Activated T-cell treated with anti-CD3 and anti-CD28 coated beads, Interleukin-2, amount 50 U/mL, for 1 hour (primary cell): ENCODE data around the gene MBD6.
"Not testable (repeated sequence)": the region's sequence is repeated elsewhere in the genome, so short reads cannot be mapped to it uniquely, and the experiment has no call there.

Experiments used
- DNase-seq: peaks from one replicate; pipeline ENCODE4 v3.0.0-alpha.2; 2020

Gene MBD6

DNA sequence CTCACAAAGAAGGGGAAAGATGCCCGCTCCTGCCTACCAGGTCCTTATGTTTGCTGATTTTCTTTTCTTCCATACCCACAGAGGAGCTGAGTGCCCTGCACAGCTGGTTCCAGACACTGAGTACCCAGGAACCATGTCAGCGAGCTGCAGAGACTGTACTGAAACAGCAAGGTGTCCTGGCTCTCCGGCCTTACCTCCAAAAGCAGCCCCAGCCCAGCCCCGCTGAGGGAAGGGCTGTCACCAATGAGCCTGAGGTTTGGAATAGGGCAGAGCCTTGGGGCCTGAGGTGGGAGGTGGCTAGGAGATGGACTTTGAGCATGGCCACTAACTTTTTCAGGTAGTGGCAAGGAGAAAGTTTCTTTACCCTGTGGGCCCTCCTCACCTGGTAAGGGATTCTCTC, 32.5 kb upstream of the MBD6 start:
- DNase-seq, result no peak

DNA sequence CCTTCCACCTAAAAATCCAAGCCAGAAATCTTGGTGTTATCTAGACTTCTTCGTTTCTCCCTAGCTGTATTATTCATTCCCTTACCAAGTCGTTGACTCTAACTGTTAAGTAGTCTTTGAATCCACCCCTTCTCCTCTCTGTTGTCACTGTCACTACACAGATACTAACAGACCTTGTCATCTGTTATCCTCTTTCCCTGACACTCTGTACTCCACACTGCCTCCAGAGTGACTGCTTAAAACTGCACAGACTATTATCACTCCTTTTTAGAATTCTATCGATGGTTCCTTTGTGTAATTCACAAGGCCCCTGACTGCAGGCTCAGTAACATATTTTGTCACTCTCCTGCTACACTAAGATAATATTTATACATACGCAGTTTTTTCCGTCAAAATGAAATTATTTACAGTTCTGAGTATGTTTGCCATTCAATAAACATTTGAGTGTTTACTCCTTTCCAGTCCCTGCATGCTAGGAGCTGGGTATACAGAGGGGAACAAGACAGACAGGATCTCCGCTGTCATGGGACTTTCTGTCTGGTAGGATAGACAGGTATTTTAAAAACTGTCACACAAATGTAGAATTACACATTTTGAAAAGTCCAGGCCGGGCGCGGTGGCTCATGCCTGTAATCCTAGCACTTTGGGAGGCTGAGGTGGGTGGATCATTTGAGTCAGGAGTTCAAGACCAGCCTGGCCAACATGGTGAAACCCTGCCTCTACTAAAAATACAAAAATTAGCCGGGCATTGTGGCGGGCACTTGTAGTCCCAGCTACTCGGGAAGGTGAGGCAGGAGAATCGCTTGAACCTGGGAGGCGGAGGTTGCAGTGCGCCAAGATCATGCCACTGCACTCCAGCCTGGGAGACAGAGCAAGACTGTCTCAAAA, 31.0 kb upstream of the MBD6 start:
- no peak for DNase-seq

DNA sequence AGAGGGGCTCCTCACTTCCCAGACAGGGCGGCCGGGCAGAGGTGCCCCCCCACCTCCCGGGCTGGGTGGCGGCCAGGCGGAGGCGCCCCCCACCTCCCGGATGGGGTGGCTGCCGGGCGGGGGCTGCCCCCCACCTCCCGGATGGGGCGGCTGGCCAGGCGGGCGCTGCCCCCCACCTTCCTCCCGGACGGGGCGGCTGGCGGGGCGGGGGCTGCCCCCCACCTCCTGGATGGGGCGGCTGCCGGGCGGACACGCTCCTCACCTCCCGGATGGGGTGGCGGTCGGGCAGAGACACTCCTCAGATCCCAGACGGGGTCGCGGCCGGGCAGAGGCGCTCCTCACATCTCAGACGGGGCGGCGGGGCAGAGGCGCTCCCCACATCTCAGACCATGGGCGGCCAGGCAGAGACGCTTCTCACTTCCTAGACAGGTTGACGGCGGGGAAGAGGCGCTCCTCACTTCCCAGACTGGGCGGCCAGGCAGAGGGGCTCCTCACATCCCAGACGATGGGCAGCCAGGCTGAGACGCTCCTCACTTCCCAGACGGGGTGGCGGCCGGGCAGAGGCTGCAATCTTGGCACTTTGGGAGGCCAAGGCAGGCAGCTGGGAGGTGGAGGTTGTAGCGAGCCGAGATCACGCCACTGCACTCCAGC, 27.4 kb upstream of the MBD6 start:
- DNase-seq, result not testable (repeated sequence)

DNA sequence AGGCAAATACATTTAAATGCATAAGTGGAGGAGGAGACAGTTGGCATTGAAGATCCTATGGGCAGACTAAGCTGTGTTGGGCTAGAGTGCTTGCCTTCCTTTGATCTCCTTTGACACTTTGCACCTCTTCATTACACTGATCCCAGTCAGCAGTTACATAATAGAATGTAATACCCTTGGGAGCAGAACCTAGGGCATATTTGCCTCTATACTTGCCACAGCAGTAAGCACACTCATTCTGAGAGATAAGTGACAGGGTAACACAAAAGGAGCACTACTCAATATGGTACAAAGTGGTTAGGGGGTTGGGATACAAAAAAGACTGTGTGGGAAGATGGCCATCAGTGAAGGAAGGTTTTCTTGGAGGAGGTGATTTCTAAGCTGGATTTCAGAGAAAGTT, 25.8 kb upstream of the MBD6 start:
- no peak for DNase-seq

DNA sequence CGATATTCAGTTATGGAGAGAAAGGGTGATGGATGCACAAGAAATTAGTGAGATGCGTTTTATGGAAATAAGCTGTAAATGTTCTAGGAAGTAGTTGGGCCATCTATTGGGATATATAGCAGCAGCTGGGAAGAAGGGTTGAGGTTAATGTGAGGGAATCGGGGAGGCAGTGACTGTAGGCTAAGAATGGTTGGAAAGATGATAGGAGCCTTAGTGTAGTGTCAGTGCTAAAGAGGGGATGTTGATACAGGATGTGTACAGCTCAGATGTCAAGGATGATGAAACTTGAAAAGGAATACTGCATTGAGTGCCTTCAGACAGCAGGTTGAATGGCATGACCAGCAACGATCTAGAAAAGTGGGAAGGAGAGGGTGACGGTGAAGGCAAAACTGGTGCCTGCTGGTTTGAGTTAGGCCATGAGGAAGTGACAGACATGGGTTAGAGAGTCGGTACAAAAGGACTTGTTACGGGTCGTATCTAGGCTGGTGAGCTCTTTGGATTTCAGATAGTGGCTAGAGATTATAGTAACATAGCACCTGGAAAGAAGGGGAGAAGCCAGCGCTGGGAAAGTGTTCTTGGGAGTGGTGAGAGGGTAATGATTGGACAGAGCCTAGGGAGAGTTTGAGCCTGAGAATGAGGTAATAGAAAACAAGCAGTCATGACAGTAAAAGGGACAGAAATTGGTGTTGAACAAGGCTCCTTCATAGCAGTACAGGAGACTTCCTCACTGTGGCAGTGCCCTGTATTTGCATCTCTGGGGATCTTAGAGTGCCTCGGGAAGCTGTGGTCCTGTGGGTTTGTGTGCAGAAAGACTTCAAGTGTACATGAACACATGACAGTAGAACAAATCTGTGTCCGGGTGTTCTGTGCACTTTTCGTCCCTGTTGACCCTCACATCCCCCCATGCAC, 25.1 kb upstream of the MBD6 start:
- no peak for DNase-seq

DNA sequence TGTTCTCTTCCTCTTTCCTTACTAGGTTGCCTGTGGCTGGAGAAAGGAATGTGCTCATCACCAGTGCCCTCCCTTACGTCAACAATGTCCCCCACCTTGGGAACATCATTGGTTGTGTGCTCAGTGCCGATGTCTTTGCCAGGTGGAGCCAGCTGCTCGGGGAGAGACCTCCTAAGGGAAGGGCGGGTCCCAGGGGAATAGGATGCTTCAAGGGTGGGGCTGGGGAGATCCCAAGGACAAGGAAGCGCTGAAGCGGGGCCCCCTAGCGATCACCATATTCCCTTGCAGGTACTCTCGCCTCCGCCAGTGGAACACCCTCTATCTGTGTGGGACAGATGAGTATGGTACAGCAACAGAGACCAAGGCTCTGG, 24.5 kb upstream of the MBD6 start:
- no peak for DNase-seq

DNA sequence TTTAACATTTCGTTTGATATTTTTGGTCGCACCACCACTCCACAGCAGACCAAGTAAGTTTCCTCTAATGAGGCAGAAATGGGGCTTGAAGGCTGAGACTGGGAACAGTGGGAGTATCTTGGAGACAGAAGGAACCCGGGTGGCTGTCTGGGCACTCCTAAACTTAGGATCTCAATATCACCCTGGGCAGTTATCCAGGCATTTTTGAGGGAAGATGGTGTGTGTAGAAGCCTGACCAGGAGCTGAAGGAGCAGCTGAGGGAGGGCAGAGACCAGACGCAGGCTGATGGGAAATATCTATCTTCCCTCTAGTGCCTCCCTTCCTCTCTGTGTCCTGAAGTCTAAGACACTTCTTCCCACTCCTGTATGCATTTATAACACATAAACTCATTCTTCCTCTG, 24.1 kb upstream of the MBD6 start:
- DNase-seq, result no peak

DNA sequence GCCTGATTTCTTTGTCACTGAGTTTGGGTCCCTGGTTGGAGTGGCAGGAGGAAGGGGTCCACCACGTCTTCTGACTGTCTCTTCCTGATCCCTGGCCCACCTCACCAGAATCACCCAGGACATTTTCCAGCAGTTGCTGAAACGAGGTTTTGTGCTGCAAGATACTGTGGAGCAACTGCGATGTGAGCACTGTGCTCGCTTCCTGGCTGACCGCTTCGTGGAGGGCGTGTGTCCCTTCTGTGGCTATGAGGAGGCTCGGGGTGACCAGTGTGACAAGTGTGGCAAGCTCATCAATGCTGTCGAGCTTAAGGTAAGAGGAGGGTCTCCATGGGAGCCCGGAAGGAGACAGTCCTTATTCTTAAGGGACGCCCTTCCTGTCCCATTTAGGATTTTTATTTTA, 22.4 kb upstream of the MBD6 start:
- no peak for DNase-seq

DNA sequence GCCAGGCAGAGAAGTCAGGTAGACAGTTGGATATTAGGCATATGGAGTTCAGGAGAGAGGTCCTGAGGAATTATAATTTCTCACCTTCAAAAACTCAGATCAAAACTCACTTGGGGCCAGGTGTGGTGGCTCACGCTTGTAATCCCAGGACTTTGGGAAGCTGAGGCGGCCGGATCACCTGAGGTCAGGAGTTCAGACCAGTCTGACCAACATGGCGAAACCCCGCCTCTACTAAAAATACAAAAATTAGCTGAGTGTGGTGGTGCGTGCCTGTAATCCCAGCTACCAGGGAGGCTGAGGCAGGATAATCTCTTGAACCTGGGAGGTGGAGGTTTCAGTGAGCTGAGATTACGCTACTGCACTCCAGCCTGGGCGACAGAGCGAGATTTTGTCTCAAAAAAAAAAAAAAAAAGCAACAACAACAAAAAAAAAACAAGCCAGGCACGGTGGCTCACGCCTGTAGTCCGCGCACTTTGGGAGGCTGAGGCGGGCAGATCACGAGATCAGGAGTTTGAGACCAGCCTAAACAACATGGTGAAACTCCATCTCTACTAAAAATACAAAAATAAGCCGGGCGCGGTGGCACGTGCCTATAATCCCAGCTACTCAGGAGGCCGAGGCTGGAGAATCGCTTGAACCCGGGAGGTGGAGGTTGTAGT, 20.2 kb upstream of the MBD6 start:
- not testable (repeated sequence) for DNase-seq

DNA sequence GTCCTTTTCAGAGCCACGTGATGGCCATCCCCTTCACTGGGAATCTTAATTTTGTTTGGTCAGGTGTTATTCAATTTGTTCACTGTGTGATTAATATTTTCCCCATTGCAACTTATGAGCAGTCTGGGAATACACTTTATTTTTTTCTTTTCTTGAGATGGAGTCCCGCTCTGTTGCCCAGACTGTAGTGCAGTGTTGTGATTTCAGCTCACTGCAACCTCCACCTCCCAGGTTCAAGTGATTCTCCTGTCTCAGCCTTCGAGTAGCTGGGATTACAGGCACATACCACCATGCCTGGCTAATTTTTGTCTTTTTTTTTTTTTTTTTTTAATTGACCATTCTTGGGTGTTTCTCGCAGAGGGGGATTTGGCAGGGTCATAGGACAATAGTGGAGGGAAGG, 16.1 kb upstream of the MBD6 start:
- DNase-seq, result not testable (repeated sequence)

DNA sequence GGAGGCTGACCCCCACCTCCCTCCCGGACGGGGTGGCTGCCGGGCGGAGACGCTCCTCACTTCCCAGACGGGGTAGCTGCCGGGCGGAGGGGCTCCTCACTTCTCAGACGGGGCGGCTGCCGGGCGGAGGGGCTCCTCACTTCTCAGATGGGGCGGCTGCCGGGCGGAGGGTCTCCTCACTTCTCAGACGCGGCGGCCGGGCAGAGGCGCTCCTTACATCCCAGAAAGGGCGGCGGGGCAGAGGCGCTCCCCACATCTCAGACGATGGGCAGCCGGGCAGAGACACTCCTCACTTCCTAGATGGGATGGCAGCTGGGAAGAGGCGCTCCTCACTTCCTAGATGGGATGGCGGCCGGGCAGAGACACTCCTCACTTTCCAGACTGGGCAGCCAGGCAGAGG, 14.8 kb upstream of the MBD6 start:
- not testable (repeated sequence) for DNase-seq

DNA sequence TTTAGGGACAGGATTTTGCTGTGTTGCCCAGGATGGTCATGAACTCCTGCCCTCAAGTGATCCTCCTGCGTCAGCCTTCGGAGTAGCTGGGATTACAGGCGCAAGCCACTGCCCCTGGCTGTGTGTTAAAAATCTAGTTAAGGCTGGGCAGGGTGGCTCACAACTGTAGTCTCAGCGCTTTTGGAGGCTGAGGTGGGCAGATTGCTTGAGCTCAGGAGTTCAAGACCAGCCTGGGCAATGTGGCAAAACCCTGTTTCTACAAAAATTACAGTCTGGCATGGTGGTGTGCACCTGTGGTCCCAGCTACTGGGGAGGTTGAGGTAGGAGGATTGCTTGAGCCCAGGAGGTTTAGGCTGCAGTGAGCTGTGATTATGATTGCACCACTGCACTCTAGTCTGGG, 11.5 kb upstream of the MBD6 start:
- no peak for DNase-seq

DNA sequence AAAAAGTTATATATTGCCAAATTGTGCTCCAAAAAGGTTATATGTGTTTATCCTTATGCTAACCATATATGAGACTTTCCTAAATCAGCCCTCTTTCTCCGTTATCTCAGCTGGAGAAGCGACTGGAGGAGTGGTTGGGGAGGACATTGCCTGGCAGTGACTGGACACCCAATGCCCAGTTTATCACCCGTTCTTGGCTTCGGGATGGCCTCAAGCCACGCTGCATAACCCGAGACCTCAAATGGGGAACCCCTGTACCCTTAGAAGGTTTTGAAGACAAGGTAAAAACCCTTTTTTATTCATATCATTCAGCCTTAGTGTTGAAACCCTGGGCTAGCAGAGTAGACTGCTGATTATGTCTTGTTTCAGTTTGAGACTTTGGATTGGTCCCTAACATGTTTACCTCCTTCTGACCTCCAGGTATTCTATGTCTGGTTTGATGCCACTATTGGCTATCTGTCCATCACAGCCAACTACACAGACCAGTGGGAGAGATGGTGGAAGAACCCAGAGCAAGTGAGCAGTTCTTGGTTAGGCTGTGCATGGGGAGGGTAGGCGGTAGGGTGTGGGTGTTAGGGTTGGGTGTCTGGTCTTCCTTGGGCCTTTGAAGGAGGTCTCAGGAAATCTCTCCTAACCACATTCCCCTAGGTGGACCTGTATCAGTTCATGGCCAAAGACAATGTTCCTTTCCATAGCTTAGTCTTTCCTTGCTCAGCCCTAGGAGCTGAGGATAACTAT, 10.9 kb upstream of the MBD6 start:
- DNase-seq, result no peak

DNA sequence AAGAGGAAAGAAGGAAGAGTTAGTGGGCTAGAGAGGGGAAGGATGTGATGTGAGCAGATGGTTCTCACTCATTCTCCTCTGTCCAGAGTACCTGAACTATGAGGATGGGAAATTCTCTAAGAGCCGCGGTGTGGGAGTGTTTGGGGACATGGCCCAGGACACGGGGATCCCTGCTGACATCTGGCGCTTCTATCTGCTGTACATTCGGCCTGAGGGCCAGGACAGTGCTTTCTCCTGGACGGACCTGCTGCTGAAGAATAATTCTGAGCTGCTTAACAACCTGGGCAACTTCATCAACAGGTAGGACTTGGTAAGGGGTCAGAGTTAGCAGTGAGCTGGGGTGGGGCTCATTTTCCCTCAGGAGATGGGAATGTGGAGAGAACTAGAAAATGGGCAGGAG, 10.0 kb upstream of the MBD6 start:
- no peak for DNase-seq

DNA sequence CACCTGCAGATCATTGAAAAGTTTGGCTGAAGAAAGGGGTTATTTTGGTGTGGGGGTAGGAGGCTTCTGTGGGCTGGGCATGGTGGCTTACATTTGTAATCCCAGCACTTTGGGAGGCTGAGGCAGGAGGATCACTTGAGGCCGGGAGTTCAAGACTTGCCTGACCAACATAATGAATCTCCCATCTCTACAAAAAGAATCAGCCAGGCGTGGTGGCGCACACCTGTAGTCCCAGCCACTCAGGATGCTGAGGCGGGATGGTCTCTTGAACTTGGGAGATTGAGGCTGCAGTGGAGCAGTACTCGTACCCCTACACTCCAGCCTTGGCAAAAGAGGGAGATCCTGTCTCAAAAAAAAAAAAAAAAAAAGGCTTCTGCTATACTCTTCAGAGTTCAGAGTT, 9.4 kb upstream of the MBD6 start:
- DNase-seq, result no peak

DNA sequence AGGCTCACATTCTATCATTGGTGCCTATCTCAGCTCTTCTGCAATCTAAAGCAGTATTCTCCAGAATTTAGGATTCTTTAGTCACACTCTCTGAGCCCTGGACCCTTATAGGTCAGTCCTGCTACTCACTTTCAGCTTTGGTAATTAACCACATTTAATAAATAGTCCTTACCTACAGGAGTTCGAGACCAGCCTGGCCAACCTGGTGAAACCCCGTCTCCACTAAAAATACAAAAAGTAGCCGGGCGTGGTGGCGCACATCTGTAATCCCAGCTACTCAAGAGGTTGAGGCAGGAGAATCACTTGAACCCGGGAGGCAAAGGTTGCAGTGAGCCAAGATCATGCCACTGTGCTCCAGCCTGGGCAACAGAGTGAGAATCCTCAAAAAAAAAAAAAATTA, 8.9 kb upstream of the MBD6 start:
- DNase-seq, result not testable (repeated sequence)

DNA sequence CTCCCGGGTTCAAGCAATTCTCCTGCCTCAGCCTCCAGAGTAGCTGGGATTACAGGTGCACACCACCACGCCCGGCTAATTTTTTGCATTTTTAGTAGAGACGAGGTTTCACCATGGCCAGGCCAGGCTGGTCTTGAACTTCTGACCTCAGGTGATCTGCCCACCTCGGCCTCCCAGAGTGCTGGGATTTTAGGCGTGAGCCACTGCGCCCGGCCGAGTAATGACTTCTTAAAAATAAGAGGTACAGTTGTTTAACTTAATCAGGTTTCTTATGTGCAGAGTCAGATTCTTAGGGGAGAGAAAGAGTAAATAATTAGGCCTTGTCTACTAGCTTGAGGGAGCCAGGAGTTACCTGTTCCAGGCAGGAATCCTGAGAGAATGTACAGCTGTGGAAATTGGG, 8.4 kb upstream of the MBD6 start:
- DNase-seq, result not testable (repeated sequence)

DNA sequence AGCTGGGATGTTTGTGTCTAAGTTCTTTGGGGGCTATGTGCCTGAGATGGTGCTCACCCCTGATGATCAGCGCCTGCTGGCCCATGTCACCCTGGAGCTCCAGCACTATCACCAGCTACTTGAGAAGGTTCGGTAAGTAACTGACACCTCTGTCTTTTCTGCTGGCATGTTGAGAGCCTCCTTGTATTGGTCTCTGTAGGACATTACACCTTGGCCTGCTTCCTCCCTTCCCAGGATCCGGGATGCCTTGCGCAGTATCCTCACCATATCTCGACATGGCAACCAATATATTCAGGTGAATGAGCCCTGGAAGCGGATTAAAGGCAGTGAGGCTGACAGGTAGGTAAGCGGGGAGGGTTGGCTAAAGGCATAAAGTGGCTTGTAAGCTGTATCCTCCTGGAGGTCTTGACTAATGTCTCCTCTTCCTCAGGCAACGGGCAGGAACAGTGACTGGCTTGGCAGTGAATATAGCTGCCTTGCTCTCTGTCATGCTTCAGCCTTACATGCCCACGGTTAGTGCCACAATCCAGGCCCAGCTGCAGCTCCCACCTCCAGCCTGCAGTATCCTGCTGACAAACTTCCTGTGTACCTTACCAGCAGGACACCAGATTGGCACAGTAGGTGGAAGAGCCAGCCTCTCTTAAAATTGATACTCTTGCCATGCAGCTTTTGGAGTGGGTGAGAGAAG, 7.8 kb upstream of the MBD6 start:
- DNase-seq, result no peak

DNA sequence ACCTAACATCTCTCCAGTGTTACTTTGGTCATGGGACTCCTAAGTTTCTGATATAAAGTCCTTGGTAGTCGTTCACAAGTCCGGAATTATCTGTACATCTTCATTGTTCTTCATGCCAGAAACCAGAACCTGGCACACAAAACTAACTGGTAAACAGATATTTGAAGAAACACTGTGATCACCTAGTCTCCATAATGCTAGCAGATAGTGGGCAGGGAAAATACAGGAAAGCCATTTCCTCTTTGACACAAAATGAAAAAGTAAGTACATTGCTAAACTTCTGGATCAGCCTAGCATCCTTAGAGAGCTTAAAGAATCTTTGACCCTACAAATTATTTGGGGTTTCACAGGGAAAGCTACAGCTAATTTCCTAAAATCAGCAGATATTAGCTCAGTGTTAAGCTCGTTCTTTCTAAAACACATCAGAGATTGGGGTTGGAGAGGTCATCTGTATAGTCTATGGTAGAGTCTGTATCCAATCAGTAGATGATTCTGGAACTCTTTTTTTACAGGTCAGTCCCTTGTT, 7.2 kb upstream of the MBD6 start:
- no peak for DNase-seq

DNA sequence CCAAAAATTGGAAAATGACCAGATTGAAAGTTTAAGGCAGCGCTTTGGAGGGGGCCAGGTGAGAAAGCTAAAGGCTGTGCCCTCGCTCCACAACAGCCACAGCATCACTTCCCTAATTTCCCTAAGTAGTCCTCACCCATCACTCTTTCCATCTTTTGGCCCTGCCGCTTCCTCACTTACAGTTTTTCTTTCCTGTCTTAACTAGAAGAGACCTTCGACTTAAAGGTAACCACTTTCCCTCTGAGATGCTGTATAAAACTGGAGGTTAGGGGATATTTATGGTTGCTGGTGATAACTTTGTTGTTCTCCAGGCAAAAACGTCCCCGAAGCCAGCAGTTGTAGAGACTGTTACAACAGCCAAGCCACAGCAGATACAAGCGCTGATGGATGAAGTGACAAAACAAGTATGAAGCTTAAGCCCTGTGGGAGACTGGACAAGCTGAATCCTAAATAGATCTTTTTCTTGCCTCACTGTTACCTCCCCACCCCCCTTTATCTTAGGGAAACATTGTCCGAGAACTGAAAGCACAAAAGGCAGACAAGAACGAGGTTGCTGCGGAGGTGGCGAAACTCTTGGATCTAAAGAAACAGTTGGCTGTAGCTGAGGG, 6.6 kb upstream of the MBD6 start:
- DNase-seq, result no peak

DNA sequence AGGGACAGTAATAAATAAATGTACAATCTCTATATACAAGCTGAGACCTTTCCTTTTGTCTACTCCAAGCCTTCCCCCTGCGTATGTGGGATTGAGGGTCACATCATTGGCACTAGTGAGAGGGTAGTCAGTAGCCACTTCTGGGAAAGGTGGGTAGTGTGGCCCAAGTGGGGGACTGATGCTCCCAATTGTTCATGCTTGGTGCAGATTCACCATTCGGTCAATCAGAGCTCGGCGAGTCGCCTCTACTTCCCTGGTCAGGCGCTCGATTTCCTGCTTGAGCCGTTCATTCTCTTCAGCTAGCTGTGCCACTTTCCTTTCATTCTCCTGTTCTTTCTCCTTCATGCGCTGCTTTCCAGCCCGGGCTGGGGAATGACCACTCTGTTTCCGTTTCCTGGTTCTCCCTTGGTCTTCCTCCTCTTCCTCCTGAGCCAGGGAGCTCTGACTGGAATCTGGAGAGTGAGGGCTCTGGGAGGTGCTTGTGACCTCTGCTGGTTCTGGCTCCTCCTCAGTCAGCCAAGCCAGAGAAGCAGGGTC, 5.9 kb upstream of the MBD6 start:
- no peak for DNase-seq
